HepG2 (cell line): ENCODE measurements around the gene EEF1AKMT3. TPM values are rescaled to one million over a fixed set of nuclear protein-coding genes. Genes with fewer than 3 reads are reported as not detected.

Experiments
- AKNA ChIP-seq: sonication (generic); formaldehyde crosslinking; IDR thresholded peaks from 2 replicates; pipeline ENCODE4 v1.4.0; 2020; ENCODE audit warnings: missing genetic modification reagents, borderline replicate concordance
- ATF6 ChIP-seq: sonication (generic); formaldehyde crosslinking; conservative IDR thresholded peaks from 2 replicates; pipeline ENCODE4 v1.4.0; 2020; ENCODE audit warnings: missing genetic modification reagents
- HDAC1 ChIP-seq: sonication (generic); formaldehyde crosslinking; IDR thresholded peaks from 2 replicates; pipeline ENCODE4 v1.5.1; 2020; ENCODE audit warnings: mild to moderate bottlenecking, missing genetic modification reagents
- KDM4B ChIP-seq: sonication (generic); formaldehyde crosslinking; IDR thresholded peaks from 2 replicates; pipeline ENCODE4 v1.4.0; 2020; ENCODE audit warnings: missing genetic modification reagents
- MIER3 ChIP-seq: IDR thresholded peaks from 2 replicates; pipeline ENCODE4 v1.6.1; 2016; ENCODE audit warnings: missing compliant biosample characterization, borderline replicate concordance
- NFE2L1 ChIP-seq: sonication (generic); formaldehyde crosslinking; IDR thresholded peaks from 2 replicates; pipeline ENCODE4 v1.4.0; 2020; ENCODE audit warnings: missing genetic modification reagents, mild to moderate bottlenecking, borderline replicate concordance
- POGZ ChIP-seq: sonication (generic); formaldehyde crosslinking; IDR thresholded peaks from 2 replicates; pipeline ENCODE4 v1.4.0; 2020; ENCODE audit warnings: mild to moderate bottlenecking, missing genetic modification reagents
- SMAD3 ChIP-seq: sonication (generic); formaldehyde crosslinking; IDR thresholded peaks from 2 replicates; pipeline ENCODE4 v1.4.0; 2020; ENCODE audit warnings: missing genetic modification reagents
- SP4 ChIP-seq: sonication (generic); formaldehyde crosslinking; IDR thresholded peaks from 2 replicates; pipeline ENCODE4 v1.8.1; 2023; ENCODE audit warnings: mild to moderate bottlenecking, missing genetic modification reagents
- SRY ChIP-seq: sonication (generic); formaldehyde crosslinking; IDR thresholded peaks from 2 replicates; pipeline ENCODE4 v1.8.0; 2022; ENCODE audit warnings: mild to moderate bottlenecking, missing genetic modification reagents
- ZBTB49 ChIP-seq: sonication (generic); formaldehyde crosslinking; IDR thresholded peaks from 2 replicates; pipeline ENCODE4 v1.4.0; 2020; ENCODE audit warnings: missing genetic modification reagents, borderline replicate concordance
- ZFP36 ChIP-seq: fragments of 150-350 bp; IDR thresholded peaks from 2 replicates; pipeline ENCODE4 v1.6.1; 2018; ENCODE audit warnings: borderline replicate concordance, low read length, low read depth; ENCODE audit not compliant: partially characterized antibody
- ZMAT5 ChIP-seq: sonication (generic); formaldehyde crosslinking; IDR thresholded peaks from 2 replicates; pipeline ENCODE4 v1.5.0; 2020; ENCODE audit warnings: mild to moderate bottlenecking, low read depth, missing genetic modification reagents, borderline replicate concordance
- ZNF326 ChIP-seq: sonication (generic); formaldehyde crosslinking; IDR thresholded peaks from 2 replicates; pipeline ENCODE4 v1.4.0; 2020; ENCODE audit warnings: missing genetic modification reagents, borderline replicate concordance
- ZNF337 ChIP-seq: sonication (generic); formaldehyde crosslinking; IDR thresholded peaks from 2 replicates; pipeline ENCODE4 v1.5.1; 2020; ENCODE audit warnings: missing genetic modification reagents, low read depth, mild to moderate bottlenecking, borderline replicate concordance
- ZNF598 ChIP-seq: sonication (generic); formaldehyde crosslinking; IDR thresholded peaks from 2 replicates; pipeline ENCODE4 v1.5.1; 2020; ENCODE audit warnings: mild to moderate bottlenecking, missing genetic modification reagents, borderline replicate concordance
- ZNF691 ChIP-seq: sonication (generic); formaldehyde crosslinking; IDR thresholded peaks from 2 replicates; pipeline ENCODE4 v1.4.0; 2020; ENCODE audit warnings: missing genetic modification reagents, low read depth, mild to moderate bottlenecking, borderline replicate concordance
- polyA plus RNA-seq, 8 experiments: library from polyadenylated mRNA; depleted of rRNA in 3 of 8; stranded (reverse) in 7 of 8; unstranded in 1 of 8; fragments of >200 nt; fragmentation: Illumina TruSeq in 4 of 8; extraction: Trizol in 4 of 8; gene quantifications; 2 replicates each; pipeline versions ENCODE4 v1.2.1 to v1.2.3, GENCODE V29; 2011 to 2016; ENCODE audit warnings: low read depth in 4 of 8, missing spikeins in 1 of 8, mixed read lengths in 1 of 8; ENCODE audit not compliant: insufficient read depth in 1 of 8
- total RNA-seq, 5 experiments: library from RNA; depleted of rRNA; stranded (reverse); fragments of >200 nt; fragmentation: Illumina TruSeq; extraction: Trizol; gene quantifications; 2 replicates each; pipeline ENCODE4 v1.2.3, GENCODE V29; 2016; ENCODE audit warnings: low read depth in 1 of 5

EEF1AKMT3 gene
- total and polyA plus RNA-seq, 2 of the 13 experiments (the other 11 are each of a cell fraction or from before 2014, with no cell fraction given) = 4.7 to 11.4 TPM

- peak; percentile 84; the same call in 1 of the 2 replicates for TF ChIP-seq ZNF691
- TF ChIP-seq HDAC1 = peak; percentile 97
- TF ChIP-seq ZBTB49 (CRISPR knock-in tag) = no peak
- no peak for TF ChIP-seq ZNF326 (CRISPR knock-in tag)
- peak; percentile 74; the same call in 1 of the 2 replicates for TF ChIP-seq MIER3 (CRISPR knock-in tag)
- TF ChIP-seq ZMAT5 (CRISPR knock-in tag) = no peak
- no peak for TF ChIP-seq ZFP36
- peak; percentile 95 for TF ChIP-seq SP4
- TF ChIP-seq AKNA (CRISPR knock-in tag) = no peak
- TF ChIP-seq ZNF598 (CRISPR knock-in tag) = peak; percentile 88; the same call in 1 of the 2 replicates
- peak; percentile 89 for TF ChIP-seq POGZ (CRISPR knock-in tag)
- peak; percentile 93 for TF ChIP-seq SMAD3 (CRISPR knock-in tag)
- peak; percentile 95 for TF ChIP-seq SRY (CRISPR knock-in tag)
- TF ChIP-seq NFE2L1 (CRISPR knock-in tag) = no peak
- TF ChIP-seq ATF6 = 0 out of 2 replicates have a peak, but pooled peaks have one; percentile 57
- TF ChIP-seq ZNF337 (CRISPR knock-in tag) = peak; percentile 58; the same call in 1 of the 2 replicates
- TF ChIP-seq KDM4B (CRISPR knock-in tag) = no peak
Observed at GRCh38 chr12:57771873-57772428, 463 bp upstream of the EEF1AKMT3 start, which contains the start of gene METTL1 (continued).
